WTC11 (cell line): ENCODE measurements around the gene KCNG3.

Experiments used
- AFF4 ChIP-seq: sonication (generic); formaldehyde crosslinking; IDR thresholded peaks from 2 replicates; pipeline ENCODE4 v1.8.1; 2023; ENCODE audit warnings: mild to moderate bottlenecking, missing genetic modification reagents, borderline replicate concordance
- ATF2 ChIP-seq: sonication (generic); formaldehyde crosslinking; IDR thresholded peaks from 2 replicates; pipeline ENCODE4 v1.8.1; 2022; ENCODE audit warnings: low read depth, missing genetic modification reagents, borderline replicate concordance
- CREB1 ChIP-seq: sonication (generic); formaldehyde crosslinking; IDR thresholded peaks from 2 replicates; pipeline ENCODE4 v1.8.0; 2023; ENCODE audit warnings: mild to moderate bottlenecking, missing genetic modification reagents
- CREM ChIP-seq: sonication (generic); formaldehyde crosslinking; IDR thresholded peaks from 2 replicates; pipeline ENCODE4 v1.8.1; 2022; ENCODE audit warnings: mild to moderate bottlenecking, missing genetic modification reagents, moderate library complexity
- CTCF ChIP-seq: fragments of 200-600 bp; IDR thresholded peaks from 2 replicates; pipeline ENCODE4 v1.8.0; 2022; ENCODE audit warnings: antibody characterized with exemption
- ESRRA ChIP-seq: sonication (generic); formaldehyde crosslinking; IDR thresholded peaks from 2 replicates; pipeline ENCODE4 v1.8.1; 2022; ENCODE audit warnings: mild to moderate bottlenecking, missing genetic modification reagents, borderline replicate concordance
- KAT7 ChIP-seq: sonication (generic); formaldehyde crosslinking; IDR thresholded peaks from 2 replicates; pipeline ENCODE4 v1.8.1; 2023; ENCODE audit warnings: missing genetic modification reagents, mild to moderate bottlenecking, borderline replicate concordance
- PRDM15 ChIP-seq: sonication (generic); formaldehyde crosslinking; IDR thresholded peaks from 2 replicates; pipeline ENCODE4 v1.8.0; 2022; ENCODE audit warnings: missing genetic modification reagents
- PREB ChIP-seq: sonication (generic); formaldehyde crosslinking; IDR thresholded peaks from 2 replicates; pipeline ENCODE4 v1.8.1; 2022; ENCODE audit warnings: mild to moderate bottlenecking, missing genetic modification reagents, moderate library complexity, borderline replicate concordance
- USF2 ChIP-seq: sonication (generic); formaldehyde crosslinking; IDR thresholded peaks from 2 replicates; pipeline ENCODE4 v1.8.1; 2023; ENCODE audit warnings: mild to moderate bottlenecking, missing genetic modification reagents, moderate library complexity
- ZNF121 ChIP-seq: sonication (generic); formaldehyde crosslinking; IDR thresholded peaks from 2 replicates; pipeline ENCODE4 v1.8.0; 2023; ENCODE audit warnings: missing genetic modification reagents
- ZNF232 ChIP-seq: sonication (generic); formaldehyde crosslinking; IDR thresholded peaks from 2 replicates; pipeline ENCODE4 v1.8.0; 2022; ENCODE audit warnings: mild to moderate bottlenecking, missing genetic modification reagents
- ZNF671 ChIP-seq: fragments of 250-450 bp; sonication (Bioruptor Pico); IDR thresholded peaks from 2 replicates; pipeline ENCODE4 v1.8.0; 2021; ENCODE audit warnings: mild to moderate bottlenecking

- TF ChIP-seq CTCF (peak; percentile 70), ZNF232 (CRISPR knock-in tag) (no peak), PRDM15 (no peak), ZNF671 (CRISPR knock-in tag) (no peak), CREB1 (no peak), KAT7 (CRISPR knock-in tag) (no peak), ZNF121 (CRISPR knock-in tag) (no peak), ESRRA (CRISPR knock-in tag) (no peak), CREM (CRISPR knock-in tag) (no peak), PREB (CRISPR knock-in tag) (no peak), ATF2 (CRISPR knock-in tag) (no peak), AFF4 (CRISPR knock-in tag) (no peak), USF2 (no peak)
Measured at GRCh38 chr2:42513252-42513918, 19.6 kb upstream of the KCNG3 start.
